ENCODE results near the gene RSAD1. TPM values are rescaled to one million over a fixed set of nuclear protein-coding genes. Genes with fewer than 3 reads are reported as not detected.

The RSAD1 gene
- total RNA-seq, 3 donors from 2014 or later (not counting 1 experiment from before 2014, with no cell fraction given): 49.0 to 71.3 (median 56.5) TPM

DNA sequence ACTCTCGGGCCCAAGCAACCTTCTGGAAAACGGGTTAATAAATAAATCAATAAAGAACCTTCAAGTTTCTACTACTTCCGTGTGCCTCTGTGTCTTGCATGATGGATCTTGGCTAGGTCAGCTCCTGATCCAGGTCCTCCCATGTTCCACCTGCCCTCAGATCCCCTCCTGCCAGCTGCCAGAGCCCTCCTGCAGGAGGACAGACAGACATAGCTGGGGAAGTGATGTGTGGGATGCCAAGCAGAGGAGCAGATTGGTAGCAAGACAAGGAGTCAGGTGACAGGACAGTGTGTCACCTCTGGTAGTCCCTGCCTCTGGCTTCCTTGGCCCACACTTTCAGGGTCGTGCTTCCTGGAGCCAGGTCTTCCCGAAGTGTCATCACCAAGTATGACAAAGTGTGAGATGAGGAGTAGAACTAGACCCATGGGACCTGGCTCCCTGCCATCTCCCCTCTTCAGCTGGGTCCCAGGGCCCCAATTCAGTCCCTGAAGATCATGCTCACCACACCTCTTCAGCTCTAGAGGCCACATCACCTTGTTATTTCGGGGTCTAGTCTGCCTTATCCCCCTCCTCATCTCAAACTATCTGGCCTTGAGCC is 52.9 kb downstream of the RSAD1 start:
- Mint-ChIP-seq H3K27ac (no peak overlapping the region), H3K27me3 (ENCODE audit: low read depth in 2 of 2) (peaks cover 45 to 51% of the 10 kb centered on the region in 2 donors), H3K36me3 (no peaks in the 10 kb centered on the region), H3K4me1 (no peaks in the 10 kb centered on the region), H3K4me3 (no peak overlapping the region), H3K9me3 (no peaks in the 10 kb centered on the region)
- H3K4me3 ChIP-seq (ENCODE audit: low read length): no peak overlapping the region
- H3K4me1 ChIP-seq (ENCODE audit: control insufficient read depth, insufficient read depth, low read length): peaks cover 10% of the 10 kb centered on the region
- intact Hi-C loops (cut with micrococcal nuclease): no loop called here
- DNase-seq (no peak), ATAC-seq (no peak)
- H3K36me3 ChIP-seq (ENCODE audit: control insufficient read depth, insufficient read depth, low read length): no peaks in the 10 kb centered on the region
- WGBS (ENCODE audit: insufficient coverage): 73% methylated on average over 6 of the region's 6 CpGs
- TF ChIP-seq, protein P1, sequence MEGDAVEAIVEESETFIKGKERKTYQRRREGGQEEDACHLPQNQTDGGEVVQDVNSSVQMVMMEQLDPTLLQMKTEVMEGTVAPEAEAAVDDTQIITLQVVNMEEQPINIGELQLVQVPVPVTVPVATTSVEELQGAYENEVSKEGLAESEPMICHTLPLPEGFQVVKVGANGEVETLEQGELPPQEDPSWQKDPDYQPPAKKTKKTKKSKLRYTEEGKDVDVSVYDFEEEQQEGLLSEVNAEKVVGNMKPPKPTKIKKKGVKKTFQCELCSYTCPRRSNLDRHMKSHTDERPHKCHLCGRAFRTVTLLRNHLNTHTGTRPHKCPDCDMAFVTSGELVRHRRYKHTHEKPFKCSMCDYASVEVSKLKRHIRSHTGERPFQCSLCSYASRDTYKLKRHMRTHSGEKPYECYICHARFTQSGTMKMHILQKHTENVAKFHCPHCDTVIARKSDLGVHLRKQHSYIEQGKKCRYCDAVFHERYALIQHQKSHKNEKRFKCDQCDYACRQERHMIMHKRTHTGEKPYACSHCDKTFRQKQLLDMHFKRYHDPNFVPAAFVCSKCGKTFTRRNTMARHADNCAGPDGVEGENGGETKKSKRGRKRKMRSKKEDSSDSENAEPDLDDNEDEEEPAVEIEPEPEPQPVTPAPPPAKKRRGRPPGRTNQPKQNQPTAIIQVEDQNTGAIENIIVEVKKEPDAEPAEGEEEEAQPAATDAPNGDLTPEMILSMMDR (IDR thresholded peaks at IDR 0.05): no peak
- H3K27me3 ChIP-seq (ENCODE audit: control insufficient read depth, insufficient read depth, low read length): peaks cover 24% of the 10 kb centered on the region
- H3K9me3 ChIP-seq (ENCODE audit: control insufficient read depth, insufficient read depth, low read length): no peaks in the 10 kb centered on the region
- H3K27ac ChIP-seq (ENCODE audit: low read length): no peak overlapping the region

DNA sequence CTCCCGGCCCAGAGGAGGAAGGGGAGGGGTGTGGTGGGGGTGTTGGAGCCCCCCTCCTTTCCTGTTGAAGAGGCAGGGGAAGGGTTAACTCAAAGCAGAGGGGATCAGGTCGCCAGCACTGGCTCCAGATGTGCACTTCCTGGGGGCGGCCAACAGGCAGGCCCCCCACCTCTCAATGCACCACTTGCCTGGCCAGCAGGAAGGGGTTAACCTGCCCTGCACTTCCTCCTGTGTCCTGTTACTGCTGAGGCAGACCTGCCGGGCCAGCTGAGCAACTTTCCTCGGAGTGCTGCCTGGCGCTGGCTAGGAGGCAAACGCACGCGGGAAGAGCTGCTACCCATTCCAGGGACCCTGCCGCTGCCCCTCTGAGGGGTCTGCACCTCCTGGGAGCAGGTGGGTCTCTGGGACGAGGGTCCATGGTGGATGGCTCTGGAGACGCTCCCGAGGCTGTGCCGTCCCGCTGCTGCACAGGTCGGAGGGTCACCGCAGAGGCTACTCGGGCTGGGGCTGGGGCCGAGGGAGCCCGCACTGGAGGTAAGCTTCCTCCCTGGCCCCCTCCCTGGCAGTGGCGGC is 53.9 kb downstream of the RSAD1 start, which contains the start of gene EPN3:
Gene EPN3, plus strand, starts transcription at position 284 of the 573 bp plus-strand sequence. CDS start 3,822 bp downstream, outside the sequence.
- peaks cover 24% of the 10 kb centered on the region for H3K27me3 ChIP-seq (ENCODE audit: control insufficient read depth, insufficient read depth, low read length)
- ATAC-seq: no peak
- Mint-ChIP-seq H3K4me3 (no peak within 1 kb of the TSS), H3K4me1 (no peaks in the 10 kb centered on the region), H3K36me3 (no peaks in the 10 kb centered on the region), H3K27ac (no peak within 1 kb of the TSS), H3K27me3 (ENCODE audit: low read depth in 2 of 2) (peaks cover 45 to 53% of the 10 kb centered on the region in 2 donors), H3K9me3 (no peaks in the 10 kb centered on the region)
- H3K27ac ChIP-seq (ENCODE audit: low read length): no peak within 1 kb of the TSS
- no peaks in the 10 kb centered on the region for H3K36me3 ChIP-seq (ENCODE audit: control insufficient read depth, insufficient read depth, low read length)
- DNase-seq: no peak
- TF ChIP-seq, protein P1 (IDR thresholded peaks at IDR 0.05): no peak
- H3K9me3 ChIP-seq (ENCODE audit: control insufficient read depth, insufficient read depth, low read length): no peaks in the 10 kb centered on the region
- peaks cover 10% of the 10 kb centered on the region for H3K4me1 ChIP-seq (ENCODE audit: control insufficient read depth, insufficient read depth, low read length)
- 4% methylated on average over 20 of the region's 21 CpGs for WGBS (ENCODE audit: insufficient coverage)
- no peak within 1 kb of the TSS for H3K4me3 ChIP-seq (ENCODE audit: low read length)
- intact Hi-C loops (cut with micrococcal nuclease): no loop called here

DNA sequence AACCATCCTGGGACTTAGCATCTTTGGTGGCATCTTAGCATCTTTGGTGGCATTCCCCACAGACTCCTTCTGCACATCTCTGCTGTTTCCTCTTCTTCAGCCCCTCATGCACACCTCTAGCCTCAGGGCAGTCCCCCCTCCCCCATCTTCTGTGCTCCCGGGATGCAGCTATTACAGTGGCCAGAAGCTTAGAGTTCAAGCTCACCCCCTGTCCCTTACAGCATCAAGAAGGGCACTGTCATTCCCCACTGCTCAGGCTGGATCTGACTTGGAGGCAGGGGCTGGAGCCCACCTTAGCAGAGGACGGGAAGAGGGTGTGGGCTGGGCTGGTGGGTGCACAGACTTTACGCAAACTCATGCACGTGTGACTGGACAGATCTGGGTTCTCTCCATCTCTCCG is 54.5 kb downstream of the RSAD1 start:
- no peak overlapping the region for H3K4me3 ChIP-seq (ENCODE audit: low read length)
- no peaks in the 10 kb centered on the region for H3K36me3 ChIP-seq (ENCODE audit: control insufficient read depth, insufficient read depth, low read length)
- peaks cover 10% of the 10 kb centered on the region for H3K4me1 ChIP-seq (ENCODE audit: control insufficient read depth, insufficient read depth, low read length)
- H3K27ac ChIP-seq (ENCODE audit: low read length): no peak overlapping the region
- no peak overlapping the region for H3K27ac Mint-ChIP-seq
- WGBS (ENCODE audit: insufficient coverage): 12% methylated on average over 5 of the region's 5 CpGs
- no peaks in the 10 kb centered on the region for H3K36me3 Mint-ChIP-seq
- TF ChIP-seq, protein P1 (IDR thresholded peaks at IDR 0.05): no peak
- H3K27me3 ChIP-seq (ENCODE audit: control insufficient read depth, insufficient read depth, low read length): peaks cover 24% of the 10 kb centered on the region
- ATAC-seq (no peak), DNase-seq (no peak)
- no peaks in the 10 kb centered on the region for H3K9me3 Mint-ChIP-seq
- intact Hi-C loops (cut with micrococcal nuclease): no loop called here
- H3K4me3 Mint-ChIP-seq: no peak overlapping the region
- no peaks in the 10 kb centered on the region for H3K4me1 Mint-ChIP-seq
- H3K9me3 ChIP-seq (ENCODE audit: control insufficient read depth, insufficient read depth, low read length): no peaks in the 10 kb centered on the region
- peaks cover 45 to 53% of the 10 kb centered on the region in 2 donors for H3K27me3 Mint-ChIP-seq (ENCODE audit: low read depth in 2 of 2)
